HG03575 (cell line): ENCODE data around the gene SDK2.
"Not testable (repeated sequence)": the region's sequence is repeated elsewhere in the genome, so short reads cannot be mapped to it uniquely, and the experiment has no call there.

ENCODE experiments used
- ATAC-seq: cut with Tn5 transposase; IDR thresholded peaks from one replicate; pipeline ENCODE4 v1.9.1; 2021; ENCODE audit not compliant: unreplicated experiment, insufficient number of reproducible peaks, low FRiP score; ENCODE audit errors: extremely low read depth

Gene SDK2

GRCh38 chr17:73480740-73481139 is 163.5 kb downstream of the SDK2 start:
- ATAC-seq = no peak

GRCh38 chr17:73478768-73479424 is 165.3 kb downstream of the SDK2 start:
- no peak for ATAC-seq

GRCh38 chr17:73478334-73478733 is 165.9 kb downstream of the SDK2 start:
- ATAC-seq = no peak

- no peak for ATAC-seq
Observed at GRCh38 chr17:73476890-73477350, 167.3 kb downstream of the SDK2 start.

- ATAC-seq = no peak
Observed at GRCh38 chr17:73474370-73474988, 169.8 kb downstream of the SDK2 start.

GRCh38 chr17:73472715-73473114 is 171.5 kb downstream of the SDK2 start:
- ATAC-seq = not testable (repeated sequence)

- no peak for ATAC-seq
Observed at GRCh38 chr17:73471924-73472323, 172.3 kb downstream of the SDK2 start.

- ATAC-seq = no peak
Observed at GRCh38 chr17:73470316-73470826, 173.9 kb downstream of the SDK2 start.

- ATAC-seq = no peak
Observed at GRCh38 chr17:73469311-73469710, 174.9 kb downstream of the SDK2 start.

- no peak for ATAC-seq
Observed at GRCh38 chr17:73468221-73468620, 176.0 kb downstream of the SDK2 start.

- ATAC-seq = no peak
Observed at GRCh38 chr17:73467651-73468050, 176.6 kb downstream of the SDK2 start.

GRCh38 chr17:73466704-73467433 is 177.4 kb downstream of the SDK2 start:
- no peak for ATAC-seq

- ATAC-seq = no peak
Observed at GRCh38 chr17:73465953-73466230, 178.4 kb downstream of the SDK2 start.

GRCh38 chr17:73465130-73465952 is 178.9 kb downstream of the SDK2 start:
- no peak for ATAC-seq

GRCh38 chr17:73464447-73464846 is 179.8 kb downstream of the SDK2 start:
- no peak for ATAC-seq

GRCh38 chr17:73463821-73464220 is 180.4 kb downstream of the SDK2 start:
- ATAC-seq = no peak

GRCh38 chr17:73462823-73463222 is 181.4 kb downstream of the SDK2 start:
- no peak for ATAC-seq

- ATAC-seq = no peak
Observed at GRCh38 chr17:73459980-73460379, 184.3 kb downstream of the SDK2 start.

GRCh38 chr17:73455767-73456166 is 188.5 kb downstream of the SDK2 start:
- no peak for ATAC-seq
